Endometrial microvascular endothelial cells (primary cell): ENCODE results near the gene PTPRK. TPM values are rescaled to one million over a fixed set of nuclear protein-coding genes. Genes with fewer than 3 reads are reported as not detected.

Experiments used
- in situ Hi-C: cut with HindIII; loops from 2 replicates; pipeline ENCODE4 v1.10.0; 2017; ENCODE audit warnings: low sequenced_read_pairs, low pct_unique_long_range_greater_than_20kb; ENCODE audit errors: inconsistent ontology term
- total RNA-seq: library from RNA; depleted of rRNA; stranded (reverse); fragments of >200 nt; gene quantifications from one replicate; pipeline ENCODE4 v1.2.3, GENCODE V29; 2015; ENCODE audit errors: inconsistent ontology term

The PTPRK gene
- total RNA-seq, 1 donor from 2014 or later = 60.4 TPM

GRCh38 chr6:128280066-128280465 lies 240.3 kb downstream of the PTPRK start:
- in situ Hi-C loops = no loop called here

- in situ Hi-C loops = no loop called here
Observed at GRCh38 chr6:128278836-128279235, 241.6 kb downstream of the PTPRK start.

- in situ Hi-C loops = no loop called here
Observed at GRCh38 chr6:128277379-128277778, 243.0 kb downstream of the PTPRK start.

DNA sequence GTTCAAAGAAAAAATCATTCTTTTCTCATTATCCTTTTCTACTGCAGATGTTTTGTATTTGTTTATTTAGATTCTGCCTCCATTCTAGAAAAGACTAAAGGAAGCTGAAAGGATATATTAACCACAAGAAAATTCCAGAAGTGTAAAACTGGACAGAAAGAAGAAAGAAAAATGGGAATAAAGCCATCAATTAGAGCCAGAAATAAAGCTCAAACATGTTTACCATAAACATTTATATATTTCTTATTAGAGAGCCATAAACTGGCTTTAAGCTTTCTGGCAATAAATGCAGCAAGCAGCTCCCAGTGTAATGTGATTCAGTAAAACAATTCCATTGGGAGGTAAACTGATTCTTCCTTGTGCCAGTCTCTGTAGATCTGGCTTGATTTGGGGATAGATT lies 244.1 kb downstream of the PTPRK start:
- in situ Hi-C loops = no loop called here

- in situ Hi-C loops = no loop called here
Observed at GRCh38 chr6:128275681-128276080, 244.7 kb downstream of the PTPRK start.

DNA sequence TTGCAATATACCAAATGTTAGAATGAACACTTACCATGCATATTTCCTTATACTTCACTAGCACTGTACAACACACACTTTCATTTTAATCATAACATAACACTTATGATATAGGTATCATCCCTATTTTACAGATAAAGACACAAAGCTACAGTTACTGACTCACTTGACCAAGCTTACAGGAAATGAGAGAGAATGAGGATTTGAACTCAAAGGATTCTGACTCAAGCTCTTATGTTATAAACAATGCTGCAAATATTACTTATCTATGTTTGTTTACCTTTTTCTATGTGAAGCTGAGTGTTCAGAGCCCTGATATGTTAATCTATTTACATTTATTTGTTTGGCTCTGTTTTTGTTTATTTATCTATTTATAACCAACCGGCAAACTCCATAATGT lies 245.4 kb downstream of the PTPRK start:
- in situ Hi-C loops = no loop called here

DNA sequence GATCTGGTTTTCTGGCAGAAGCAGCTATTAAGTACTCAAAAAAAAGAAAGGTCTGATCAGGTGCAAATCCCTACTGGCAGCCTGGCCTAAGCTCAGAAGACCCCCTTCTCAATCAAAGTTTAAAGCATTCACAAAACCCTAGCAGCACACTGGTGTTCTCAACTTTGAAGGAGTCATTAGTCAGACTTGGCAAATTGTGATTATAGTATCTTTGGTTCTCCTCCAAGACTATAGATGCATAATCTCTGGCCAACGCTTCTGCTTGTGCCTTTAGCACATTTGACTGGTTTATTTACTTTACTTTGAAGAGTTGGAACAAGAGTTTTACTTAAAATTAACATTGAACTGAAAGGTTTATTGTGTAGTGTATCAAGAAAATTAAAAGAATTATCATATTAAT lies 248.9 kb downstream of the PTPRK start:
- in situ Hi-C loops = no loop called here

DNA sequence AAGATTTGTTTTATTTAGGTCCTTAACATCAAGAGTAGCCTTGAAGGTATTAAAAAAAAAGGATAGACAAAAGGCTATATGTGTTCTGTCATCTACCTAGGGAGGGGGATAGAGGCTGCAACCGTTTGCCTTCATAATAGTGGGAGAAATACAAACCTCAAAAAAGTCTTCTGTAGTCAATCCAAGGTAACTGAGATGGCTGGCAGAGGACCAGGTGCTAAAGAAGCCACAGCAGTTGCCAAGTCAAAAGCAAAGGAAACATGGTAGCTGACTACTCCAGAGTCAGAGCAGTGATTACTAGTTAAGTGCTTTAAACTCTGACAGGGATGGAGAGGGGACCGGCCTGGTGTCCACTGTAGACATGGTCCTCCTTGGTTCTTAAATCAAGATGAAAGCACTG lies 249.4 kb downstream of the PTPRK start:
- in situ Hi-C loops = no loop called here

GRCh38 chr6:128266946-128267345 lies 253.5 kb downstream of the PTPRK start:
- in situ Hi-C loops = no loop called here

DNA sequence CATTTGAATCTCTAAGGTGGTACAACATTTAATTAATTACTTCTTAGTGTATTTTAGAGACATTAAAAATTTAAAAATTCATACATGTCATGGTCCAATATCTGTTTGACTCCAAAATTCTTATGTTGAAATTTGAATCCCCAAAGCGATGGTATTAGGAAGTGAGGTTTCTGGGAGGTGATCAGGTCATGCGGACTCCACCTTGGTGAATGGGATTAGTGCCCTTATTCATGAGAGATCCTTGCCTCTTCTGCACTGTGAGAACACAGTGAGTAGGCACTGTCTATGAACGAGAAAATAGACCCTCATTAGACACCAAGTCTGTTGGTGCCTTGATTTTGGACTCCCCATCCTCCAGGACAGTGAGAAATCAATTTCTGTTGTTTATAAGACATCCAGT lies 254.7 kb downstream of the PTPRK start:
- in situ Hi-C loops = no loop called here

- in situ Hi-C loops = no loop called here
Observed at GRCh38 chr6:128259730-128260685, 260.4 kb downstream of the PTPRK start.

GRCh38 chr6:128259029-128259724 lies 261.2 kb downstream of the PTPRK start:
- in situ Hi-C loops = no loop called here

DNA sequence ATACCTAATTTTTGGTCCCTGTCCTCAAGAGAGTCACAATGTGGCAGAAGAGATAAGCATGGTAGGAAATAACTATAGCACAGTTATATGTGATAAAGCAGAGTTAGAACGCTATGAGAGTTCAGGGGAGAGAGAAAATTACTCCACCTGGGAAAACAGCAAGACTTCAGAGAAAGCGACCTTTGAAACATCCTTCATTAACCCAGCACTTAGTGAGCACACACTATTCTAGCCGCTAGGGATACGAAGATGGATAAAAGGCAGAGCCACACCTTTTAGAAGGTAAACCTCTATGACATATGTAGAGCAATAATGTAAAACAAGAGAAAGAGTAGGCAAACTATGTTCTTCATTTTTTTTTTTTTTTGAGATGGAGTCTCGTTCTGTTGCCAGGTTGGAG lies 264.3 kb downstream of the PTPRK start:
- in situ Hi-C loops = no loop called here

- in situ Hi-C loops = no loop called here
Observed at GRCh38 chr6:128252341-128253176, 267.8 kb downstream of the PTPRK start.

DNA sequence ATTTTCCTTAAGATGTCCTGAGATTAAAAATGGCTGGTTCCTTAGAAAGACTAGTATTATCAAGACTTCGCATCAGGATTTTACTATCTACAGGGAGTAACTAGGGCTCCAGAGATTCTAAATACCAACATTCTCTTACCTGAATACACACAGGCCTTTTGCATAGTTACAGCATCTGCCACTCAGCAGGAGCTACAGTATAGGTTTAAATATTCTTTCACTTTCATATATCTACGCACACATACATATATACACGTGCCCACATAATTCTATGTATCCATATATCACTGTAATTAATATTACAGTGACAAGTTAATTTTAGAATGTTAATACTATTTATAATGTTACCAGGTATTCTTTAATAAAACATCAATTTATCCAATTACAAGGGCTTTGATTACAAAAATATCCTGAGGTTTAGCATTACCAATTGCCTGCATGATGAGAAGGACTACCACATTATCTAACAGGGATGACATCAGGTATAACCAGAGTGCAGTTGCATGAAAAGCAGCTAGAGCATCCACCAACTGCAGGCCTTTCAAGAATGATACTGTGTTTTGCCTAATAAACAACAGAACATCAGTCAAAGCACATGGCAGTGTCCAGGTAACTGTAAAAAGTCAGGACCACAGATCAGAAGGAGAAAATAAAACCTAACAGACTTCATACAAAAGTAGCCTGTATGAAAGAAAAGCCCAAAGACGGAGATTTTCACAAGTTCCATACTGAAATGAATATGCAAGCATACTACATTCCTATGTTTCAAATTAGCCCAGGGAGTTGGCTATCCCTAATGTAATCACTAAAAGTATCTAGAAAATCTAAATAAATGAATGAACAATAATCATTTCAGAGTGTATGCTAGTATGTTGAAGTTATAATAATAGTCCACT lies 268.7 kb downstream of the PTPRK start:
- in situ Hi-C loops = no loop called here

DNA sequence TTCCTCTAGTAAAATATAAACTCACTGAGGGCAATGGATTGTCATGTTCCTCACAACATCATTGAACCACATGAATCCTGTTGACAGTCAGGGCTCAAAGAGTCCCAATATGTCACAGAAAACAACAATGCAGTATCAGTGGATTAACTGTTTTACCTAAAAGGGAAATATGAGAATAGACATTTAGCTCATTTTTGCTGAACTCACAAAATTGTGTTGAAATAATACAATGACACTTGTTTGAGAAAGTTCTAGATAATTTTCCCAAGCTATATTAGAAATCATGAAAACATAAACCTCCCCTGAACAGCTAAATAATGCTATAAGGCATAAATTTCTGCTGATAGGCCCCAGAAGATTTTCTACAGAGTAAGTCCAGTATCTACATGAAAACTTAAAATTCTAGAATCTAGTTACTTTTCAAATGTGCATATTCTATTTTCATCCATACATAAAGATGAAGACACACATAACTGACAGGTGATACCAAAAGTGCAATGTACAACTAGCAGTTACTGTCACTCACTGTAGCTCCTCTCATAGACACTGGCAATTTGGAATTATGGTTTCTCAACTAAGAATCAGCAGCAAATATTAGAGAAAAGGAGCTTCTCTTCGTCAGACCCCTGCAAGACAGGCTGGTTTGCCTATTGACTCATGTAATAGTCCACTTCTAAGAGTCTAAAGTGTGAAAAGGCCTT lies 269.9 kb downstream of the PTPRK start:
- in situ Hi-C loops = no loop called here

- in situ Hi-C loops = no loop called here
Observed at GRCh38 chr6:128249429-128249828, 271.0 kb downstream of the PTPRK start.
